RPMI7951 (cell line): ENCODE results near the gene CATSPER3. TPM values are rescaled to one million over a fixed set of nuclear protein-coding genes. Genes with fewer than 3 reads are reported as not detected.

Source experiments
- DNase-seq: peaks from one replicate; pipeline ENCODE4 v3.0.0-alpha.2; 2012; ENCODE audit warnings: low read depth
- total RNA-seq: library from RNA; depleted of rRNA; stranded (reverse); fragments of >200 nt; shearing (Covaris generic); gene quantifications from 2 replicates; pipeline ENCODE4 v1.2.3, GENCODE V29; 2014

CATSPER3 gene
- total RNA-seq, 1 experiment from 2014 or later = not detected

- DNase-seq = no peak
Measured at GRCh38 chr5:135041145-135041587, 73.5 kb downstream of the CATSPER3 start.

DNA sequence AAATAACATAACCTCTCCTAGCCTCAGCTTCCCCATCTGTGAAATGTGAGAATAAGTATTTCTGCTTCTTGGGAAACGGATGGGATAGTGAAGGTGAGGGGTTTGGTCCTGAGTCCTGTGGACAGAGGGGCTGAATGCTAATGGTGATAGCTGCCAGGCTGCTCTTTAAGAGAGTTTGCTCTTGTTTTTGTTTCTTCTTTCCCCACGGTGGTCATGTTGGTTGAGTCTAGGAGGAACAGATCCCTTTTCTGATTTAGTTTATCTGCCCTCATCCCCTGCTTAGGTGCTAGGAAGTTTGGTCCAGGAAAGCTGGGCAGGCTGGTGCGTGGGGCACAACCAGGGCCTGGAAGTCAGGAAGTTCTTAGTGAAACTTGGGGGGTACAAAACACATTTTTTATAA lies 74.0 kb downstream of the CATSPER3 start:
- DNase-seq = no peak

- DNase-seq = no peak
Measured at GRCh38 chr5:135042595-135042994, 74.9 kb downstream of the CATSPER3 start.

GRCh38 chr5:135045488-135045887 lies 77.8 kb downstream of the CATSPER3 start:
- no peak for DNase-seq

DNA sequence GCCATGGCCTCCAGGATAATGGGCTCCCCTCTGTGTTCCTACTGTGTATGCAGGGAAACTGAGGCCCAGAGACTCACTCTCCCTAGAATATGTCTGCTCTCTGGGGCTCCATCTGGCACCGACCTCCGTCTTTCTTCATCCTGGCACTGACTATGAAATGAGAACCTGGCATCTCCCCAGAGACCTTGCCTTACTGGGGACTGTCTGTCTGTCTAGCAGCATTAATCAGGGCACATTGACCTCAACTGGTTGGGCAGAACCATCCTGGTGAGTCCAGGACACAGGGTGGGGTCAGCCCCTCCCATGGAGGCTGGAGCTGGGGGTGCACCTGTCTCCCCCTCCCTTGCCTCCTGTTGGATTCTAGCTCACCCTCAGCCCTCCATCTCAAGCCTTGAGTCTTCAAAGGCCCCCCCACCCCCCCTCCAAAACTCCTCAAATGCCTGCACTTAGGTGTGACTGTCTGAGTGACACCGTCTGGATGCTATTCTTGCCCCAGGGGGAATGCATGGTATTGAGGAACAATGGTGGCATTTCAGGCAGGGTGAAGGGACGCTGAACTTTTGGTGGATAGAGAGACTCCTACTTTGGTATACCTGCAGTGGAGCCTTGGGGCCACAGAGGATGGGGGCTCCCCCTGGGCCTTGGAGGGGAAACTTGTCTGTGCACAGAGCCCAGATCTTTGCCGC lies 79.1 kb downstream of the CATSPER3 start:
- DNase-seq = no peak

- no peak for DNase-seq
Measured at GRCh38 chr5:135047347-135047695, 79.6 kb downstream of the CATSPER3 start.

DNA sequence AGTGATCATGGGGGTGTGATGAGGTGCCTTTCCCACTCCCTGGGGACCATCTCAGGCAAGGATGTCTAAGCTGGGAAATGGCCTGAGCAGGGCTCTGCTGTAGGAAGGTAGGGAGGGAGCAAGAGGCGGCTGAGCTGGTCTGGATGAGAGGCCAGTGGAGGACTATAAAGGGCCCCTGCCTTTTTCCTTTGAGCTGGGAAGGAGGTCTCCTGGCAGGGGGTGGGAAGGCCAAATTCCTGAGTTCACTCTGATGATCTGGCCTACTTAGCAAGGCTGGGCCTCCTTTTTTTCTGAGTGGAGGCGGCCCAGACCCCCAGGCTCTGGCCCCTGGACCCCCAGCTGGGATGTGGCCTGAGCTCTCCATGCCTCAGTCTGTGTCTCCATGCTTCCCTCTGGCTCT lies 80.6 kb downstream of the CATSPER3 start:
- no peak for DNase-seq

- DNase-seq = no peak
Measured at GRCh38 chr5:135048930-135049329, 81.2 kb downstream of the CATSPER3 start.

DNA sequence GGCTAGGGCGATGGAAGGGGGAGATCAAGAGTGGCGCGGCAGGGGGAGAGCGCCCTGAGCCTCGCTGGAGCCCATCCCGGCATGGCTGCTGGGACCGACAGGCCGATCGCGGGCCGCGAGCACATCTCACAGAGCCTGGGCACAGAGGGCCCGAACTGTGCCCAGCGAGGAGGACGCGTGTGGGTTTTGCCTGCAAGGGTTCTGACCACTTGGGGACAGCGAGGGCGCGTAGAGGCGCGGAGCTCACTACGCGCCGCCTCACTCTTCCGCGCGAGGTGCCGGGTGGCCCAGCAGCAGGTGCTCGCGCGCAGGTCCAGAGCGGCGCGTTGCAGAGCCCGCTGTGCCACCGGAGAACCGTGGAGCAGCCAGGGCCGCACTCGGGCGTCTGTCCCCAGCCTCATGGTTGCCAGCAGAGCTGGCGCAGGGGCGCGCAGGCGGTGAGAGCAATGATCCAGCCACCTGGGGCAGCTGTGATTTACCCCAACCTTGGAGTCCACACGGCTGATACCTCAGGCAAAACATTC lies 82.6 kb downstream of the CATSPER3 start:
- no peak for DNase-seq

DNA sequence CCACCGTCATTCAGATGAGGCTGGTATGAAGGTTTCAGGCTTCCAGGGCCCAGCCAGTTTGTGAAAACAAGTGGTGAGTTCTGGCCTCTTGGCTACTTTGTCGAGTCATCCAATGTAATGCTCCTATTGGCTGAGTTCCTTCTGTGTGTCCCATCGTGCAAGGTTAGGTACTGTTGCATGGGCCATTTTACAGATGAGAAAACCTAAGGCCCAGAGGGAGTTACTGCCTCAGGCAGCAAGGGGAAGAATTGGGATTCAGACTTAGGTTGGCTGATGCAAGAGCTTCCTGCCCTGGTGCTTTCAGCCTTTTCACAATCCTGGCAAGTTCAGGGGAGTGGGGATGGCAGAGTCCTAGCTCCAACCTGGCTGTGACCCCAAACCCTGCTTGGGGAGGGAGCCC lies 83.7 kb downstream of the CATSPER3 start:
- no peak for DNase-seq

- no peak for DNase-seq
Measured at GRCh38 chr5:135051872-135052271, 84.2 kb downstream of the CATSPER3 start.

- no peak for DNase-seq
Measured at GRCh38 chr5:135052511-135053145, 84.9 kb downstream of the CATSPER3 start.

DNA sequence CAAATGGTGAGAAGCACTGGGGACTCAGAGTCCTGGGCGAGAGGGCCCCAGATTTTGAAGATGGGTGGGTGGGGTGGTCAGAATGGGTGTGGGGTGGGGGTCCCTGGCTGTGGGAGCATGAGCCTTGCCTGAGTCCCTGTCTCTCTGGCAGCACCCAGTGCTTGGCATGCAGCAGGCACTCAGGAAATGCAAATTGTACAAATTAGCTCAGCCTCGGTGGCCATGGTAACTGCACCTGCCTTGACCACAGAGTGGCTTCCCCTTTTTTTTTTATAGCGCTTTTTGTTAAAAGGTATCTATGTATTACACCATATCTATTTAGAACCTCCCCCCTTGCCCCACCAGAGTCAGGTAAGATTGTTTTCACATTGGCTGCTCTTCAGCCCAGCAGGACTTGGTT lies 85.6 kb downstream of the CATSPER3 start:
- no peak for DNase-seq

DNA sequence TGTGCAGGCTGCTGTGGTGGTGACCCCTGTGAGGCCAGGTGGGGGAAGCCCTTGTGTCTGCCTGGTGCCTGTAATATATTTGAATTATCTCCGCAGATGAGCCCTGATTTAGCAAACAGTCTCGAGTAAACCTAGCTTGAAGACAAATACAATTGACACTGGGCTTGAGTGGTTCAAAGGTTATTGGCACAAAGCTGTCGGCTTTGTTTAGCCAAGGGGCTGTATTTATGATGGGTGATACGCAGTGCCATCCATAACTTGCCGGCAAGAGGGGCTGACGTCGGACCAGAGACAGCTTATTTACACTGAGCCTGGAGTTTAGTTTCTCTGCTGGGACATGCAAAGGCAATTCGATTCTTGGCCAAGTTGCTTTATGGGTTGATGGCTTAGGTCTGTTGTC lies 86.3 kb downstream of the CATSPER3 start:
- DNase-seq = no peak

GRCh38 chr5:135054546-135054945 lies 86.8 kb downstream of the CATSPER3 start:
- DNase-seq = no peak

GRCh38 chr5:135055396-135055795 lies 87.7 kb downstream of the CATSPER3 start:
- no peak for DNase-seq

DNA sequence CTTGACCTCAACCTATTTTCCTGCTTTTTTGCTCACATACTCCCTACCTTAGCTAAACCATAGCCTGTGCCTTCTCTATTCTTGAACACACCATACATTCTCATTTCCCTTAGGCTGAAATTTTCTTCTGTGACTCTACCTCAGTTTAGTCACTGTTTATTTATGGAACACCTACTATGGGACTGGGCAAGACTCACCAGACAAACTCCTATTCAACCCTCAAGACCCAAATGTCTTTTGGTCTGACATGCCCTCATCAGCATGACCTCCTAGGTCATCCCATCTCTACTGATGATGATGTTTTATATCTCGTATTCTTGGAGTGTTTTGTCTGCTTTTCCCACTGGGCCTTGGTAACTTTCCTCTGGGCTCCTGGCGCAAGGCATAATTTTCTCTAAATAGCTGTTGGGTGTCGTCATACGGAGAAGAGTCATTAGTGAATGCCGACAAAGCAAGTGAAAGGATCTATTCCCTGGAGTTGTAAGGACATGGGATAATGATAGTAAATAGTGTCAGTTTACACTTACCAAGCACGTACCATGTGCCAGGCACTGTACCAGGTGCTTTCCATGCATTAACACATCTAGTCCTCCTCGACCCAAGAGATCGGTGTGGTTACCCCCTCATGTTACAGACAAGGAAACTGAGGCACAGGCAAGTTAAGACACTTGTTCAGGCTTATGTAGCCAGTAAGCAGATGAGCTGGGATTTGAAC lies 88.8 kb downstream of the CATSPER3 start:
- DNase-seq = no peak

GRCh38 chr5:135057233-135057632 lies 89.5 kb downstream of the CATSPER3 start:
- no peak for DNase-seq

DNA sequence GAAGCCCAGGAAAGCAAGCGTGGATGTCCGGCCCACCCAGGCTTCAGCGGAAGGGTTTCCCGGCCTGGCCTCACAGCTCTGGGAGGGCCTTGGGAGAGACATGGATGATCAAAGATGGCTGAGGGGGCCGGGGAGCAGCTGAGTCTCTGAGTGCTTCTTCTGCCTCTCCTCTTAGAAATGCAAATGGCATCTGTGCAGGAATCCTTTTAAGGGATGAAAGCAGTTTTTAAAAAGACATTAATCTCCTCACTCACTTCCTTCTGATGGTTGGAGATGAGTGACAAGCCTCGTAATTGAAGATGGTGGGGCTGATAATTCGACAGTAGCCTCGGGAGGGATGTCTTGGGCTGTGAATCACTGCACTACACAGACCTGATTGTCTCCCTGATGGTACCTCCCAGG lies 90.6 kb downstream of the CATSPER3 start:
- DNase-seq = peak; percentile 35

DNA sequence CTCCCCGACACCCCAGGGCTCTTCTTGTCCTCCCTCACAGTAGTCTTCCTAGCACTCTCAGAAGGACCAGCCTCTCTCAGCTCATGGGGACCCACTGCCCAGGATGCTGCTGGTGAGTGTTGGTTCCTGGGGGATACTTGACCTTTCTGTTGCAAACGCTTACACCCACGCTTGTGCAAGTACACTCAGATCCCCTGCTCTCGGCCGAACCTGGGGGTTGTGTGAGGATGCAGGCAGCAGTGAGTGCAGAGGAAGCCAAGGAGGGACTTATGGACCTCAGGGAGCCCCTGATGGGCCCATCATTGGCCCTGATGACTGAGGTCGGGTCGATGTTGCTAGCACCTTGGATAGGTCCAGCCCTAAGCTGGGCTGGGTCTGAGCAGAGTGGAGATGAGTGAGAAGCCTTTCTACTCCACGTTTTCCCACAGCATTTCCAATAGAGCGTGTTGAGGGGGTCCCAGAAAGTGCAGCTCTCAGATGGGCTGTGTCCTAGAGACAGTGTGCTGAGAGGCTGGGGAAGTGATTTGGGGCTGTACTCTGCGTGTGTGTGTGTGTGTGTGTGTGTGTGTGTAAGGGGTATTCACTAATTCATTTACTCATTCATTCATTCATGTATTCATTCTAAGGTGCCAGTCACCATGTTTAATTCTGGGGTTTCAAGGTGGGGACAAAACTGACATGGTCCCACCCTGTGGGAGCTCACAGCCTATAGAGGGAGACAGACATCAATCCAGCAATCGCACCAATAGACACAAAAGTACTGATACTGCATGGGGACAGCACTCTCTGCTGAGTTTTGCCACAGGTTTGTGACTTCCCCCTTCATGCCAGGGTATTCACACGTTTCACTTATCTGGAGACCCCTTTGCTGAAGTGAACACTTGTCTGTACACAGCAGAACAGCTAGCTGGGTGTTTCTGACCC lies 91.6 kb downstream of the CATSPER3 start:
- DNase-seq = no peak

- DNase-seq = no peak
Measured at GRCh38 chr5:135060021-135060420, 92.3 kb downstream of the CATSPER3 start.

GRCh38 chr5:135061001-135061400 lies 93.3 kb downstream of the CATSPER3 start:
- DNase-seq = no peak
